GM04503 (cell line): ENCODE data around the gene DOLPP1.

Experiments
- DNase-seq: peaks from one replicate; pipeline ENCODE4 v3.0.0-alpha.2; 2012; ENCODE audit warnings: low read depth

Gene DOLPP1

GRCh38 chr9:129094387-129095169 lies 13.7 kb downstream of the DOLPP1 start:
- DNase-seq = no peak

DNA sequence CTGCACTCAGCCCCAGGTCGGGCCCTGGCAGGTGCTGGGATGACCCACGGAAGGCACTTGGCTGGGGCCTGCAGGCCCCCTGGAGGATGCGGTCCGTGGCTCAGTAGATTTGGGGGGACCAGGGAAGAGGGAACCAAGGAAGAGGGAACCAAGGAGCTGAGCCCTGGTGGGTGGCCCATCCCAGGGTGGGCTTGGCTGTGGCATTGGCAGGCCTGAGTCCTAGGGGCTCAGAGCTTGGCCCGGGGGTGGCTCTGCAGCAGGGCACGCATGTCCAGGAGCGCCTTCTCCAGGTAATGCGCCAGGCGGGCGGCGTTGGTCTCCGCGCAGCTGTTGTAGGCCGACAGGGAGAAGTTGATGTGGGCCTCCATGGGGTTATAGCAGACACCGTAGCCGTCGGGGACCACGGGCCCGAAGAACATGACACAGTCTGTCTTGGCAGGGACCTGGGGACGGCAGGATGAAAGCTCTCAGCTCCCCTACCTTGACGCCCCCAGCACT lies 14.3 kb downstream of the DOLPP1 start:
- DNase-seq = no peak

DNA sequence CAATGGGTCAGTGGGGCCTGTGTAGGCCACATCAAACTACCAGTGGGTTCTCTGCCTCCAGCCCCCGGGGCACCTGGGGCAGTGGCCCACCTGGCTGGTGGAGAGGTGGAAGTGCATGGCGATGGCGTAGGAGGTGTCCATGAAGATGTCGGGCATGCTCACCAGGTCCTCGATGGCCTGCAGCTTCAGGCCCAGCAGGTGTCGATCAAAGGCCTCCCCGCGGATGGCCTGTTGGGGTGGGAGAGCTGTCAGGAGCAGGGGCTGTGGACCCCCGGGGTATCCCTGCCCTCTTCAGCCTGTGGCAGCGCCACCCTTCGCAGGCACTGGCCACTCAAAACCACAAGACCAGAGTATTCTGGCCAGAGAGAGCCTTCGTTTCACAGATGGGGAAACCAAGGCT lies 15.0 kb downstream of the DOLPP1 start:
- no peak for DNase-seq

- no peak for DNase-seq
Measured at GRCh38 chr9:129097671-129098306, 16.9 kb downstream of the DOLPP1 start.

- no peak for DNase-seq
Measured at GRCh38 chr9:129098328-129098727, 17.4 kb downstream of the DOLPP1 start.

GRCh38 chr9:129100383-129101169 lies 19.7 kb downstream of the DOLPP1 start:
- DNase-seq = no peak

DNA sequence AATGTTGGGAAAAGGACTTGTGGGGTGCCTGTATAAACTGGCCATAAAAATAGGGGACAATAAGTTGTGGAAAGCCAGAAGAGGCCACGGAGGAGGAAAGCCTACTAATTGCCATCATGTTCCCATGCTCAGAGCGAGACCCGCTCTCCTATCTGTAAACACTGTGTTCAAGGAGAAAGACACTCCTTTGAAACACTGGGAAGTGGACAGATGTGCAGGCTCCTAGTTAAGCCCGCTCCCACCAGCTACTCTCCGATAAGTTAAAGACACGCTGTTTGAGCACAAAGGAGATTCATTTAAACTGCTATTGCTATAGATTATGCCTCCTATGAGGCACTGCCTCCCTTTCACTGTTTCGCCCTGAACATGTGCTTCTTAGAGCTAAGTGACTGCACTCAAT lies 20.4 kb downstream of the DOLPP1 start:
- no peak for DNase-seq

GRCh38 chr9:129102095-129102525 lies 21.2 kb downstream of the DOLPP1 start:
- no peak for DNase-seq

DNA sequence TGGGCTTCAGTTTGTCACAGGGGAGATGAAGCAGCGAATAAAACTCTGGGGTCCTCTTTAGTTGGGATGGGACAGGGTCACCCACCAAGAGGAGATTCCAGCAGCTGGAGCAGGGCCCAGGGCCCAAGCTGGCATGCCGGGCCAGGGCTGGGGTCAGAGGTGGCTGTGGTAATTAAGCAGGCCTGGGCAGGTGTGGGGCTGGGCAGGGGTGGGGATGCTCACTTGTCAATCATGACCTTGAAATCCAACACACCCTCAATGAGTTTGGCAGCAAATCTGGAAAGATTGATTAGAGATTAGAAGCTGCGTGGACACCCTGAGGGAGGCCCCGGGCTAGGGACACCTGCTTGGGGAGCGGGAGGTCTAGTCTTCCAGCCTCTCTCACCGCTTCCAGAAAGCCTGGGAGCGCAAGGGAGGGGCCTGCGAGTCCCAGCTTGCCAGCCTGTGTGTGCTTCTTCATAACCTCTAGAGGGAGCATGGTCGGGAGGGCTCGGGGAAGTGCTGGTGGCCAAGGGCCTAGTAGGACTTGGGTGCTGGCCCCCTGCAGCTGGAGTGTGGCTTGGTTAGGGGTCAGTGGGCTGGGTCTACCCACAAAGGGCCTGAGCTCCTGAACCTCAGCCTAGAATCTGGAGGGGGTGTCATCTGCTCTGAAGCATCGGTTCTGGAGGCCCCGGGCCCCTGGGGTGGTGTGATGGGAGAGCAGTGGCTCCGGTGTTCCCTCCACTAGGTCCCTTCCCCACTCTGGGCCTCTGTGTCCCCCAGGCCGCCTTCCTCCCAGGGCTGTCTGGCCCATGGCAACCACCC lies 22.1 kb downstream of the DOLPP1 start:
- DNase-seq = no peak

- DNase-seq = no peak
Measured at GRCh38 chr9:129103595-129103965, 22.7 kb downstream of the DOLPP1 start.

GRCh38 chr9:129104051-129104450 lies 23.1 kb downstream of the DOLPP1 start:
- no peak for DNase-seq

- no peak for DNase-seq
Measured at GRCh38 chr9:129105857-129106694, 25.2 kb downstream of the DOLPP1 start.

GRCh38 chr9:129107651-129108050 lies 26.7 kb downstream of the DOLPP1 start:
- DNase-seq = no peak

DNA sequence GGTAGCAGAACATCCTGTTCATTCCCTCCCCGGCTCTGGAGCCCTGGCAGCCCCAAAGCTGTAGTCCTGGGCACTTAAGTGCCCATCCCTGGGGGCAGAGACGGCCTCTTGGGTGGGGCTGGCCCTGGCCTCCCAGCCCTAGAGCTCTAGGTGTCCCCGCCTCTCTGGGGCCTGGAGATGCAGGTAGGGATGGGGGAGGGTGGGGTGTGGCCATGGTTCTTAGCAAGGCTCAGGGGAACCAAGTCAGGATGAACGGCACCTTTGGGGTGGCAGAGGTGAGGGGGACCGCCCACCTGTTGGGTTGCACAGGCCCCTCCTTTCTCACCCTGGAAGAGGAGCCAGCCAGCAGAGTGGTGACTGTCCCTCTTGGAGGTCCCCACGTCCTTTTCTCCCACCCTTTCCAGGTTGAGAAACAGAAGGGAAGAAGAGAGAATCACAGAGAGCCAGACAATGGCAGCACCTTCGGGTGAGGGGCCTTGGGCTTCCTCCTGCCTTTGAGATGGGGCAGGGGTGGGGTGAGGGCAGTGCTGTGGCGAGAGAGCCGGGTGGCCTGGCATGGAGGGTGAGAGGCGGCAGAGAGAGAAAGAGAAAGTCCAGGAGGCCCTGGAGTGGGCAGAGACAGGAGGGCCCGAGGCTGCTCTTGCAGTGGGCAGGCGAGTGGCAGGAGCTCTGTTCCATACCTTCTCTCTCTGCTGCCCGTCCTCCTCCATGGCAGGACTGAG lies 27.3 kb downstream of the DOLPP1 start:
- no peak for DNase-seq

DNA sequence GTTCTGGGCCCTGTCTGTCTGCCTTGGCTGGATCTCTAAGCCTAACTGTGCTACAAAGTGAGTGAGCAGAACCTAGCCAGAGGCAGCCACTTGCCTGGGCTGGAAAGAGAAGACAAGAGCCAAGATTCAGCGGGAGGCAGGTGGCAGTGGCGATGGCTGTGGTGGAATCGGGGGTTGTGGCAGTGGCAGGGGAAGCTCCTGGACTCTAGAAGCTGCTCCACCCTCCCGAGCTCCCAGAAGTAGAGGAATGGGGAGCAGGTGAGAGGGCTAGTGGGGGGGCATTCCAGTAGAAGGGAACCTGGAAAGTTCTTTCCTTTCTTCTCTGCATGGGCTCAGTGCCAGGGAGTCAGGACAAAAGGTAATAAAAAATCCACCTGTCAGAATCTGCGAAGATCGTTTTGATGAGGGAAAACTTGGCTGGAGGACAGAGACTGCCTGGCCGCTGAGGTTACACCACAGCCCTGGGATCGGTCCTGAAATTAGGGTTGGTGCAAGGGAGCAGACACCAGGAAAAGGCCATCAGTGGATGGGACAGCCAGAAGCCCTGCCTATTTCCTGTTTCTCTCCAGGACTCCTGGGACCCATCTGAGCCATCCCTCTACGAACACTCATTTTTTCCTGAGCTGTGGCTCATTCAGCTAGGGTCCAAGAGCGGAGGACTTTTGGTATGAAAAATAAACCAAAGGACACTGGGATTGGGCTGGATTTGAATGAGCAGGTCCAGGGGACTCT lies 28.1 kb downstream of the DOLPP1 start:
- no peak for DNase-seq

- DNase-seq = no peak
Measured at GRCh38 chr9:129109537-129109903, 28.6 kb downstream of the DOLPP1 start.

GRCh38 chr9:129109952-129110739 lies 29.2 kb downstream of the DOLPP1 start:
- no peak for DNase-seq

- peak; percentile 46 for DNase-seq
Measured at GRCh38 chr9:129110740-129111527, 30.0 kb downstream of the DOLPP1 start, which contains the start of the genes CRAT and PTPA. Gene CRAT (minus strand): TSS chr9:129110793. CDS start chr9:129110509, 284 bp downstream. Gene PTPA (plus strand): TSS chr9:129111415. CDS start chr9:129111601, 186 bp downstream.
